Activated naive CD4-positive, alpha-beta T cell treated with anti-CD3 and anti-CD28 coated beads for 36 hours (primary cell): ENCODE measurements around the gene ARF1. TPM values are rescaled to one million over a fixed set of nuclear protein-coding genes. Genes with fewer than 3 reads are reported as not detected.

Experiments
- CTCF ChIA-PET: fragments of 350-600 bp; sonication (Branson Sonifier 250); formaldehyde crosslinking; loops from one replicate; lab custom pipeline; 2021; ENCODE audit warnings: antibody characterized with exemption; lab: Charles Lee
- DNase-seq: peaks from one replicate; pipeline ENCODE4 v3.0.0-alpha.2; 2020
- H3K27ac Mint-ChIP-seq: one replicate; pipeline ENCODE4 v1.8.0; 2021; ENCODE audit warnings: mild to moderate bottlenecking, mixed read lengths
- H3K27me3 Mint-ChIP-seq: one replicate; pipeline ENCODE4 v1.8.0; 2021; ENCODE audit warnings: low read depth, mixed read lengths
- H3K36me3 Mint-ChIP-seq: one replicate; pipeline ENCODE4 v1.8.0; 2021; ENCODE audit warnings: low read depth, mixed read lengths
- H3K4me1 Mint-ChIP-seq: one replicate; pipeline ENCODE4 v1.8.0; 2021; ENCODE audit warnings: low read depth, mixed read lengths
- H3K4me3 Mint-ChIP-seq: one replicate; pipeline ENCODE4 v1.8.0; 2021; ENCODE audit warnings: mild to moderate bottlenecking, moderate library complexity, mixed read lengths
- H3K9me3 Mint-ChIP-seq: one replicate; pipeline ENCODE4 v1.8.0; 2021; ENCODE audit warnings: mixed read lengths
- intact Hi-C: fragments of 100-400 bp; cut with micrococcal nuclease; formaldehyde crosslinking; loops from one replicate; pipeline ENCODE4 v1.15.1; 2023
- total RNA-seq, 2 experiments: library from RNA; stranded (reverse); gene quantifications; one replicate each; pipeline ENCODE4 v1.2.3, GENCODE V29; 2021

The ARF1 gene
- total RNA-seq, 2 experiments from 2014 or later = 346 to 358 TPM

DNA sequence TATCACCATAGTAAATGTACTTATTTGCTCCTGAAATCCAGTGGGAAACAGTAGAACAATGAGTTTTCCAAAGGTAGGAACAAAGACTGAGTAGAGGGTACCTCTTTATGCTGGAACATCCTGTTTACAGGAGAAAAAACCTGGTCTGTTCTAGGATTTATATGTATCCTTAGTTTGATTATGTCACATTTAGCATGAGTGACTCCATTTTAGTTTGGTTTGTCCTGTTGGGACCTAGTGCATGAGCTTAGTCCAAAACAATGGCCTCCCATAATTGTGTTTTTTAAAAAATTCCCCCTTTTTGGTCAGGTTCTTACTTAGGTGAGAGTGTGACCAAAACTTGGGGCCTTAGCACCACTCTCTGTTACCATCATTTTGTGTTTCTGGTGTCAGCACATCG, 30.1 kb downstream of the ARF1 start:
- CTCF ChIA-PET = no interaction called here
- Mint-ChIP-seq H3K27ac (no peak overlapping the region), H3K27me3 (no peaks in the 10 kb centered on the region), H3K4me3 (no peak overlapping the region), H3K9me3 (peaks cover 2% of the 10 kb centered on the region), H3K36me3 (peaks cover 4% of the 10 kb centered on the region), H3K4me1 (peaks cover 20% of the 10 kb centered on the region)
- no peak for DNase-seq
- intact Hi-C loops = no loop called here

DNA sequence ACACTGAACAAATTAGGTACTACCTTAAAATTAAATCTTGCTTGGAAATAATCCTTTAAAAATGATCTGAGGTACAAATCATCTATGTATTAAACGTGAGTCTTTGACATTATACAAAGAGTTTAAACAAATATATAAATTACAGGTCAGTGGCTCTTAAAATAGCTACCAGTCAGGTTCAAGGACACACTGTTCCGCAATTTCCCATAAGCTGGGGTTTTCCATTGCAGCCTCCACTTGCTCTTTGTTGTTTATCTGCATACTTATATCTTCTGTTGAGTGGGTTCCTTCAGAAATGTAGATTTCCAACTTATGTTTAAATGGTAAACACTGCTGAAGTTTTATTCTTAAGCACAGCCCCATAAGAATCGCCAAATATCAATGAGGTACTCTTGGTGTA, 32.3 kb downstream of the ARF1 start:
- Mint-ChIP-seq H3K27ac (no peak overlapping the region), H3K9me3 (peaks cover 5% of the 10 kb centered on the region), H3K4me3 (no peak overlapping the region), H3K27me3 (no peaks in the 10 kb centered on the region), H3K36me3 (peaks cover 7% of the 10 kb centered on the region), H3K4me1 (peaks cover 5% of the 10 kb centered on the region)
- CTCF ChIA-PET = no interaction called here
- no peak for DNase-seq
- intact Hi-C loops = no loop called here

DNA sequence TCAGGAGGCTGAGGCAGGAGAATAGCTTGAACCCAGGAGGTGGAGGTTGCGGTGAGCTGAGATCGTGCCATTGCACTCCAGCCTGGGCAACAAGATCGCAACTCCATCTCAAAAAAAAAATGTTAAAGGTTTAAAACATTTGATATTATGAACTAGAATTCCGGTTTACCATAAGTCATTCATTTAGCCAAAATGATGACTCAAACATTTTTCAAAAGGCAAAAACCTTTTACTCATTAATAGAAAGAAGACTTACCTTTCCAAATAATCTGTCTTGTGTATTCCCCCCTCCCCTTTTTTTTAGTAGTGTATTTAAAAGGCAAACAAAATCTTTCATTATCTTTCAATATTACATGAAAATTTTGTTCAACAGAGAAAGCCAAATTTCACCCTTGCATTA, 34.8 kb downstream of the ARF1 start:
- Mint-ChIP-seq H3K27me3 (no peaks in the 10 kb centered on the region), H3K9me3 (peaks cover 5% of the 10 kb centered on the region), H3K4me3 (no peak overlapping the region), H3K36me3 (peaks cover 7% of the 10 kb centered on the region), H3K4me1 (peaks cover 4% of the 10 kb centered on the region), H3K27ac (no peak overlapping the region)
- intact Hi-C loops = no loop called here
- DNase-seq = no peak
- CTCF ChIA-PET = no interaction called here

- H3K4me3 Mint-ChIP-seq = no peak overlapping the region
- no peak for DNase-seq
- CTCF ChIA-PET = interaction anchor here (1.3 to 1.4 kb wide), 2 partner anchors 9 to 13 kb away, joined by 5 to 8 read pairs; partner anchors contain the start of gene MRPL55
- intact Hi-C loops = no loop called here
- H3K4me1 Mint-ChIP-seq = peaks cover 4% of the 10 kb centered on the region
- H3K36me3 Mint-ChIP-seq = peaks cover 7% of the 10 kb centered on the region
- peaks cover 5% of the 10 kb centered on the region for H3K9me3 Mint-ChIP-seq
- H3K27me3 Mint-ChIP-seq = no peaks in the 10 kb centered on the region
- H3K27ac Mint-ChIP-seq = no peak overlapping the region
Observed at GRCh38 chr1:228118040-228118439, 35.5 kb downstream of the ARF1 start.

GRCh38 chr1:228120351-228120750, 37.8 kb downstream of the ARF1 start:
- H3K9me3 Mint-ChIP-seq = peaks cover 5% of the 10 kb centered on the region
- H3K36me3 Mint-ChIP-seq = peaks cover 7% of the 10 kb centered on the region

GRCh38 chr1:228120857-228121489, 38.5 kb downstream of the ARF1 start:
- peak overlapping the region; percentile 16 for H3K27ac Mint-ChIP-seq
- DNase-seq = no peak
- H3K9me3 Mint-ChIP-seq = peaks cover 5% of the 10 kb centered on the region
- H3K4me1 Mint-ChIP-seq = peaks cover 4% of the 10 kb centered on the region
- no peaks in the 10 kb centered on the region for H3K27me3 Mint-ChIP-seq
- H3K36me3 Mint-ChIP-seq = peaks cover 7% of the 10 kb centered on the region
- intact Hi-C loops = no loop called here
- CTCF ChIA-PET = interaction anchor here (2.0 kb wide), 1 partner anchor 10 kb away, joined by 17 read pairs; no protein-coding TSS in a partner anchor
- peak overlapping the region; percentile 47 for H3K4me3 Mint-ChIP-seq

More at GRCh38 chr1:228120351-228120750, 37.8 kb downstream of the ARF1 start:
- Mint-ChIP-seq H3K4me1 (peaks cover 4% of the 10 kb centered on the region), H3K4me3 (no peak overlapping the region), H3K27me3 (no peaks in the 10 kb centered on the region), H3K27ac (no peak overlapping the region)
- CTCF ChIA-PET = interaction anchor here (2.0 kb wide), 1 partner anchor 11 kb away, joined by 17 read pairs; no protein-coding TSS in a partner anchor
- DNase-seq = no peak
- intact Hi-C loops = no loop called here

DNA sequence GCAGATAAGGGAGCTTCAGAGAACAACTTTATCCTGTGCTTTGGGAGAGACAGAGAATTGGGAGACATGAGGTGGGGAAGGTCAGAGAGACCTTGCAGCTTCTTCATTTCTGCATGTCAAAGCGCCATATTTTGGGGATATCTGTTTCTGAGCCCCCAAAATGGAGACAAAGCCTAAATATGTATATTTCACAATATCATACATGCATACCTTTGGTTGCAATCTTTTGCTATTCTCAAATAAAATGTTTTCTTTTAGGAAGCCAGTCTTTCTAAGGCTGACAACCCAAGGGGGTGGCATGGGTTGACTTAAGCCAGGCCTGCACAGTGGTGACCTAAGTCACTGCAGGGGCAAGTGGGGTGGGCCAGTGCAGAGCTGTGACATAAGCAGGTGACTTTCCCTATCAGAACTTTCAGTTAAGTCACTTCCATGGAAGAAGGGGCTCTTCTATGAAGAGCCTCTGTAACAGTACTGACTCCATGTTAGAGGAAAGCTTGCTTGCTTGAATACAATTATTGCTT, 40.5 kb downstream of the ARF1 start:
- intact Hi-C loops = no loop called here
- Mint-ChIP-seq H3K36me3 (peaks cover 2% of the 10 kb centered on the region), H3K4me3 (no peak overlapping the region), H3K9me3 (peaks cover 2% of the 10 kb centered on the region), H3K27ac (no peak overlapping the region), H3K4me1 (peaks cover 4% of the 10 kb centered on the region), H3K27me3 (no peaks in the 10 kb centered on the region)
- no peak for DNase-seq
- CTCF ChIA-PET = interaction anchor here (1.1 kb wide), 1 partner anchor 674 kb away, joined by 3 read pairs; no protein-coding TSS in a partner anchor

DNA sequence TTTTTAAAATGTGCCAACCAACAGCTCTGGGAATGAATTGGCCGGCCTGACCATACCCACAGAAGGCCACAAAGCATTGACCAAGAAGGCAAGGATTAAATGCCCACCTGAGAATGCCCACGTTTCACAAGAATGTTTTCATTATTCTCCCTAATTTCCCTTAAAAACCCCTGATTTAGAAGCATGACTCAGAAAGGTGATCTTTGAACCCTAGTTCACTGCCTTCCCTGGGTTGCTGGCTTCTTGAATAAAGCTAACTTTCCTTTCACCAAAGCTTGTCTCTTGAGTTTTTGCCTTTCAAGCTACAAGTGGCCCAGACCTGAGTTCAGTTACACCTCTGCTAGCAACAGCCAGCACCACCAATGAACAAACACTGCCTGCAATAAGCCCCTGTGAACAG, 41.0 kb downstream of the ARF1 start:
- no peak for DNase-seq
- Mint-ChIP-seq H3K27ac (no peak overlapping the region), H3K36me3 (no peaks in the 10 kb centered on the region), H3K4me3 (no peak overlapping the region), H3K9me3 (no peaks in the 10 kb centered on the region), H3K4me1 (peaks cover 4% of the 10 kb centered on the region), H3K27me3 (no peaks in the 10 kb centered on the region)
- CTCF ChIA-PET = interaction anchor here (1.0 kb wide), 1 partner anchor 125 kb away, joined by 4 read pairs; no protein-coding TSS in a partner anchor
- intact Hi-C loops = no loop called here

DNA sequence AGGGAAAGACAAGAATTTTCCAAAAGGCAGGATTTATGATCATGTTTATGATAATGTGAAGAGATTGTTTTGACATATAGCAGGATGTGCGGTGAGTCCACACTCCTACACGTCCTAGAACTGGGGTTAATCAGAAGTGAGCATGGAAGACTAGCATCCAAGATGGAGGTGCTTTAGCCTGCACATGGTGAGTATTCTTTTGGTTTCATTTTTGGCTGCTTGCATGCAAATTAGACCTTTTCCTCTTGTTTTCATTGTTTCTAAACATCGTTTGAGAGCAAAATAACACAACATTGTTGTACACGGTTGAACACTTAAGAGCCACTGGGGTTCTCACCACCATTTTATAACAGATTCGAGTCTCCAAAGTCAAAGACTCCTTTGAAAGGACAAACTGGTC, 42.7 kb downstream of the ARF1 start:
- DNase-seq = no peak
- Mint-ChIP-seq H3K27me3 (peaks cover 4% of the 10 kb centered on the region), H3K4me3 (no peak overlapping the region), H3K9me3 (no peaks in the 10 kb centered on the region), H3K27ac (no peak overlapping the region), H3K36me3 (no peaks in the 10 kb centered on the region), H3K4me1 (peaks cover 4% of the 10 kb centered on the region)
- intact Hi-C loops = no loop called here
- CTCF ChIA-PET = interaction anchor here (1.6 kb wide), 1 partner anchor 41 kb away, joined by 5 read pairs; the partner anchor contains the start of gene IBA57

- H3K4me1 Mint-ChIP-seq = peaks cover 3% of the 10 kb centered on the region
Observed at GRCh38 chr1:228131766-228132165, 49.3 kb downstream of the ARF1 start.

GRCh38 chr1:228134591-228134990, 52.1 kb downstream of the ARF1 start:
- H3K4me1 Mint-ChIP-seq = peaks cover 3% of the 10 kb centered on the region
- intact Hi-C loops = loop anchor here (5.0 kb wide), 2 partner anchors 258 to 368 kb away; no protein-coding TSS in a partner anchor
- DNase-seq = no peak
- H3K27ac Mint-ChIP-seq = no peak overlapping the region
- peaks cover 8% of the 10 kb centered on the region for H3K27me3 Mint-ChIP-seq
- H3K4me3 Mint-ChIP-seq = no peak overlapping the region
- no peaks in the 10 kb centered on the region for H3K9me3 Mint-ChIP-seq
- CTCF ChIA-PET = interaction anchor here (2.3 kb wide), 1 partner anchor 32 kb away, joined by 9 read pairs; the partner anchor contains the start of gene IBA57
- no peaks in the 10 kb centered on the region for H3K36me3 Mint-ChIP-seq

More at GRCh38 chr1:228131766-228132165, 49.3 kb downstream of the ARF1 start:
- CTCF ChIA-PET = interaction anchor here (1.6 to 2.3 kb wide), 2 partner anchors 10 to 369 kb away, joined by 4 to 17 read pairs; no protein-coding TSS in a partner anchor
- H3K9me3 Mint-ChIP-seq = no peaks in the 10 kb centered on the region
- intact Hi-C loops = loop anchor here (1.0 to 5.0 kb wide), 7 partner anchors 9 to 384 kb away; partner anchors contain the start of gene GUK1
- no peak for DNase-seq
- no peak overlapping the region for H3K4me3 Mint-ChIP-seq
- H3K27me3 Mint-ChIP-seq = peaks cover 10% of the 10 kb centered on the region
- H3K36me3 Mint-ChIP-seq = no peaks in the 10 kb centered on the region
- H3K27ac Mint-ChIP-seq = no peak overlapping the region

DNA sequence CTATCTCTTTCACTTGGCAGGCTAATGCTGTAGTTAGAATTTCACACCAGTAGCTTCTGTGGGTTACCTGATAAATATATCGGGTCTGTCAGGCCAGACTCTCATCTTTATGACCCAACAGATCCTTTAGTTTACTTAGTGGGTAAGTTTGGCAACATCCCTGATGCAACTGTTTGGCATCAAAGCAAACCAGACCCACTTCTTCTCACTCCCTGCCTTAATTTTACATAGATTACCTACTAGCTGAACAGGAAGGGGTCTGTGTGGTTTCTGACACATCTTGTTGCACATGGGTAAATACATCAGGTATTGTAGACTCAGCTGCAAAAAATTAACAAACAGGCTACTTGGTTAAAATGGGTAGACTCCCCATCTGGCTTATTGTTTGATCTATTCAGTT, 54.4 kb downstream of the ARF1 start:
- peaks cover 4% of the 10 kb centered on the region for H3K36me3 Mint-ChIP-seq
- H3K9me3 Mint-ChIP-seq = no peaks in the 10 kb centered on the region
- CTCF ChIA-PET = interaction anchor here (2.3 kb wide), 1 partner anchor 30 kb away, joined by 9 read pairs; the partner anchor contains the start of gene IBA57
- H3K27ac Mint-ChIP-seq = no peak overlapping the region
- H3K27me3 Mint-ChIP-seq = no peaks in the 10 kb centered on the region
- intact Hi-C loops = no loop called here
- DNase-seq = no peak
- H3K4me3 Mint-ChIP-seq = no peak overlapping the region
- H3K4me1 Mint-ChIP-seq = peaks cover 1% of the 10 kb centered on the region
